Fibroblast of lung (primary cell): ENCODE data around the gene GATA5. TPM values are rescaled to one million over a fixed set of nuclear protein-coding genes. Genes with fewer than 3 reads are reported as not detected.

Experiments used
- DNase-seq, 2 donors: peaks; one replicate each; pipeline versions ENCODE4 v3.0.0 to v3.0.0-alpha.2; 2010; ENCODE audit warnings: low read depth in 2 of 2
- H2AFZ ChIP-seq: 2 replicates; pipeline ENCODE4 v1.5.1; 2012; ENCODE audit warnings: low read length, control low read depth, inconsistent platforms
- H3K27ac ChIP-seq: 2 replicates; pipeline ENCODE4 v1.5.1; 2011; ENCODE audit warnings: low read length, control low read depth; ENCODE audit not compliant: insufficient read depth
- H3K27me3 ChIP-seq: 2 replicates; pipeline ENCODE4 v1.5.1; 2011; ENCODE audit warnings: mild to moderate bottlenecking, low read length; ENCODE audit not compliant: control insufficient read depth, insufficient read depth
- H3K36me3 ChIP-seq: 2 replicates; pipeline ENCODE4 v1.5.1; 2011; ENCODE audit warnings: low read length; ENCODE audit not compliant: control insufficient read depth, insufficient read depth
- H3K4me1 ChIP-seq: 2 replicates; pipeline ENCODE4 v1.5.1; 2011; ENCODE audit warnings: low read length; ENCODE audit not compliant: control insufficient read depth, insufficient read depth; ENCODE audit errors: extremely low read depth
- H3K4me2 ChIP-seq: 2 replicates; pipeline ENCODE4 v1.5.1; 2011; ENCODE audit warnings: low read length, control low read depth; ENCODE audit not compliant: insufficient read depth; ENCODE audit errors: extremely low read depth
- H3K4me3 ChIP-seq, 4 experiments: fragments of 200-600 bp in 1 of 4; sonication (generic) in 1 of 4; replicated peaks in 1 of 4; 2 replicates each; pipeline ENCODE4 v1.5.1; 2011 to 2016; ENCODE audit warnings: low read length in 4 of 4, low read depth in 3 of 4, mild to moderate bottlenecking in 3 of 4, control low read depth in 2 of 4, inconsistent platforms in 1 of 4, mixed read lengths in 1 of 4; ENCODE audit not compliant: insufficient read depth in 1 of 4; ENCODE audit errors: control extremely low read depth in 1 of 4
- H3K79me2 ChIP-seq: 2 replicates; pipeline ENCODE4 v1.5.1; 2012; ENCODE audit warnings: mild to moderate bottlenecking, low read length, inconsistent platforms; ENCODE audit not compliant: control insufficient read depth, insufficient read depth
- H3K9ac ChIP-seq: 2 replicates; pipeline ENCODE4 v1.5.1; 2011; ENCODE audit warnings: mild to moderate bottlenecking, low read length, control low read depth; ENCODE audit not compliant: insufficient read depth
- H3K9me3 ChIP-seq: 2 replicates; pipeline ENCODE4 v1.5.1; 2012; ENCODE audit warnings: low read depth, low read length; ENCODE audit not compliant: control insufficient read depth, insufficient read depth
- H4K20me1 ChIP-seq: 2 replicates; pipeline ENCODE4 v1.5.1; 2011; ENCODE audit warnings: low read length; ENCODE audit not compliant: control insufficient read depth, insufficient read depth; ENCODE audit errors: extremely low read depth
- CTCF ChIP-seq, 2 donors: IDR thresholded peaks in 1 of 2; conservative IDR thresholded peaks in 1 of 2; 1 replicate in 1 of 2; 2 replicates in 1 of 2; pipeline ENCODE4 v1.5.1; 2011 to 2012; ENCODE audit warnings: low read length in 2 of 2, control low read depth in 1 of 2, inconsistent platforms in 1 of 2, low read depth in 1 of 2, mild to moderate bottlenecking in 1 of 2
- EZH2 ChIP-seq: IDR thresholded peaks from 2 replicates; pipeline ENCODE4 v1.5.1; 2012; ENCODE audit warnings: low read length, control low read depth, mild to moderate bottlenecking; ENCODE audit errors: missing control alignments
- polyA plus RNA-seq, 2 donors: library from polyadenylated mRNA; depleted of rRNA in 1 of 2; stranded (reverse) in 1 of 2; unstranded in 1 of 2; fragments of >200 nt; gene quantifications; 2 replicates each; pipeline ENCODE4 v1.2.1, GENCODE V29; 2011 to 2012; ENCODE audit warnings: missing spikeins in 1 of 2
- total RNA-seq: library from RNA; depleted of rRNA; stranded (reverse); fragments of >200 nt; gene quantifications from 2 replicates; pipeline ENCODE4 v1.2.1, GENCODE V29; 2014

GATA5 gene
- total and polyA plus RNA-seq, 2 donors (not counting 1 experiment from before 2014, with no cell fraction given): 0.02 to 0.83 TPM

DNA sequence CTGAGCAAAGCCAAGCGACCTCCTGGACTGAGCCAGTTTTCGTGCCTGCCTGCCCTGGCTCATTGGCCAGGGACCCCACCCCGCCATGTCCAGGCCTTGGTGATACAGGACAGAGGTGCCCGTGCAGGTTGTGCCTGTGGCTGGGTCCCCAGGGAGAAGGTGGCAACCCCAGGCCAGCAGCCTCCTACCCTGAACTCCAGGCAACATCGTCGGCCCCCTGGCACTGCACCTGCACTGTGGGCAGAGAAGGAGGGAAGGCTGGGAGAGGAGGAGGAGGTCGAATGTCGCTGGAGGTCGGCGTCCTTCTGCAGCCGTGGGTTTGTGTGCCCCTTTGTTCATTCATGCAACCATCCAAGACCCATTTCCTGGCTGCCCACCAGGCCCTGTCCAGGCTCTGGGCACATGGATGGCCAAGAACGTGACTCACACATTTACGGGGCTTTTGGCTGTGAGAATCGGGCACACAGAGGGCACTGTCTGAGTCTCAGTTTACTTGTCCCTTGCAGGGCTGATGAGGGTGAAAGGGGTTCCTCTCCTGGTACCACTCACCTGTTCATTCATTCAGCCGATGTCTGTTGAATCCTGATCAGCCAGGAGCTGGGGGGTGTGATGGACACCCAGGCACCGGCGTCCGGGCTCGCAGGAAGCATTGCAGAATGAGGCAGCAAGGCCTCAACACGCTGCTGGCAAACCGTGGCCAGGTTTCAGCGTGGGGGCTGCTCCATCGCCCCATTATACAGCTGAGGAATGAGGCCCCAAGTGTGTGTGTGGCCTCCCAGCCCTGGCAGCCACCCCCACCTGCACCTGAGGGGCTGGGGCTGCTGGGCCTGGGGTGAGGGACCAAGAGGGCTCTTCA is 46.1 kb downstream of the GATA5 start:
- H3K36me3 ChIP-seq: no peaks in the 10 kb centered on the region
- no peak overlapping the region for H3K4me2 ChIP-seq
- no peak overlapping the region for H3K27ac ChIP-seq
- H3K27me3 ChIP-seq: peaks cover 20% of the 10 kb centered on the region
- no peak overlapping the region for H3K9ac ChIP-seq
- no peaks in the 10 kb centered on the region for H3K79me2 ChIP-seq
- TF ChIP-seq EZH2: no peak
- TF ChIP-seq CTCF (conservative IDR thresholded peaks at IDR 0.05 in 1 of 2, IDR thresholded peaks at IDR 0.05 in 1 of 2; ENCODE audit: low read depth in 1 of 2, low read length in 2 of 2): no peak
- H3K9me3 ChIP-seq: no peaks in the 10 kb centered on the region
- no peak for DNase-seq
- H2AFZ ChIP-seq: no peak overlapping the region
- H3K4me1 ChIP-seq: no peaks in the 10 kb centered on the region
- no peak overlapping the region for H3K4me3 ChIP-seq
- no peaks in the 10 kb centered on the region for H4K20me1 ChIP-seq

DNA sequence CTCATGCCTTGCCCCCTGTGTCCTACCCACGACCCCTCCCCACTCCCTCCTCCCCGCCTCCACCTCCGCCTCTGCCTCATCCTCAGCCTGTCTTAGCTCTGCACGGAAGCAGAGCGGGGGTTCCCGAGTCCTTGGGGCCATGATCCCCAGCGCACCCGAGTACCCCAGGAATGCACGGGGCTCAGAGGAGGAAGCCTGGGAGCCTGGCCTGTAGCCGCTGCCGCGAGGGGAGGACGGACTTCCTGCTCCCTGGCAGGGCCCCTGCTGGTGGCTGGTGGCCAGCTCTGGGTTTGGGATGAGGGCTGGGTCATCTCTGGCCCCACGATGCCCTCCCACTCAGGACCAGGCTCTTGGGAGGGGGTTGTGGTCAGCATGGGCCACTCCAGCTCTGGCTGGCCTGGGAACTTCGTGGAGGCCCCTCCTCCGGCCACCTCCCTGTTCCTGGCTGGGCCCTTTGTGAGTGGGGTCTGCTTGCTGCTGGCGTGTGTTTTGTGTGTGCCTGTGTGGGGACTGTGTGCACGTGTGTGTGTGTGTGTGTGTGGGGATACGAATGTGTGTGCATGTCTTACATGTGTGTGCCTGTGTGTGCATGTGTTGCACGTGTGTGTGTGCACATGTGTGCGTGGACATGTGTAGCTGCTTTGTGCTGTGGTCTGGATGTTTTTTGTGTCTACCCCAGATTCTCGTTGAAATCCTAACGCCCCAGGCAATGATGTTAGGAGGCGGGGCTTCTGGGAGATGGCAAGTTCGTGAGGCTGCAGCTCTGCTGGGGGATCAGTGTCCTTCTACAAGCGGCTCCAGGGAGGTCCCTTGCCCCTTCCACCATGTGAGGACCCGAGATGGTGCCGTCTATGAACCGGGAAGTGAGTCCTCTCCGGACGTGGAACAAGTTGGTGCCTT is 47.1 kb downstream of the GATA5 start:
- H3K9me3 ChIP-seq: no peaks in the 10 kb centered on the region
- H3K27ac ChIP-seq: no peak overlapping the region
- no peak overlapping the region for H3K4me2 ChIP-seq
- no peak overlapping the region for H2AFZ ChIP-seq
- no peaks in the 10 kb centered on the region for H4K20me1 ChIP-seq
- H3K4me1 ChIP-seq: no peaks in the 10 kb centered on the region
- H3K27me3 ChIP-seq: peaks cover 9% of the 10 kb centered on the region
- no peaks in the 10 kb centered on the region for H3K79me2 ChIP-seq
- H3K4me3 ChIP-seq: no peak overlapping the region
- no peak for TF ChIP-seq CTCF (conservative IDR thresholded peaks at IDR 0.05 in 1 of 2, IDR thresholded peaks at IDR 0.05 in 1 of 2; ENCODE audit: low read depth in 1 of 2, low read length in 2 of 2)
- no peak for TF ChIP-seq EZH2
- DNase-seq: no peak
- H3K9ac ChIP-seq: no peak overlapping the region
- no peaks in the 10 kb centered on the region for H3K36me3 ChIP-seq

DNA sequence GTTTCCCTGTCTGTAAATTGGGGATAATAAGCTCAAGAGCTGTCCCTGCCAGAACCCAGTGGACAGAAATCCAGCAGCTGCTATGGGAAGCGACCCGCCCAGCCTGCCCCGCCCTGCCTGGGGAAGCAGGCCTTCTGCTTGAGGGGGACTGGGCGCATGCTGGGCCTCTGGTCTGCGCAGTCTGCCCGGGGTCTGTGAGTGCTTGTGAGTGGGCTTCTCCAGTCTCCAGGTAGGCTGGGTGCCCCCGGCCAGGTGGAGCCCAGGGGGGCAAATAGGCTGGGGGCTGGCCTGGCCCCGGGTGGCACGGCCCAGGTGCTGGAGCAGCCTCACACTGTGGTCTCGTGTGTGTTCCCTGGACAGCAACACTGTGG is 47.8 kb downstream of the GATA5 start:
- Histone ChIP-seq H3K27ac (no peak overlapping the region), H3K9ac (no peak overlapping the region), H3K4me2 (no peak overlapping the region), H3K4me3 (no peak overlapping the region), H2AFZ (no peak overlapping the region), H4K20me1 (no peaks in the 10 kb centered on the region), H3K27me3 (peaks cover 8% of the 10 kb centered on the region), H3K79me2 (no peaks in the 10 kb centered on the region), H3K9me3 (no peaks in the 10 kb centered on the region), H3K36me3 (no peaks in the 10 kb centered on the region), H3K4me1 (no peaks in the 10 kb centered on the region)
- TF ChIP-seq CTCF (conservative IDR thresholded peaks at IDR 0.05 in 1 of 2, IDR thresholded peaks at IDR 0.05 in 1 of 2; ENCODE audit: low read depth in 1 of 2, low read length in 2 of 2) (no peak), EZH2 (no peak)
- DNase-seq: no peak
